Transverse colon (tissue), 4 donors: ENCODE results near the gene FRMPD4.

ENCODE experiments used
- EP300 ChIP-seq: sonication (generic); formaldehyde crosslinking; IDR thresholded peaks from one replicate; pipeline ENCODE4 v1.6.1; 2017; ENCODE audit warnings: antibody characterized with exemption, low read depth
- POLR2A ChIP-seq: fragments of 450-650 bp; IDR thresholded peaks from one replicate; pipeline ENCODE4 v1.6.1; 2016; ENCODE audit warnings: antibody characterized with exemption, mild to moderate bottlenecking, moderate library complexity
- POLR2AphosphoS5 ChIP-seq, 3 donors: sonication (generic); formaldehyde crosslinking; IDR thresholded peaks; one replicate each; pipeline ENCODE4 v1.6.1; 2016; ENCODE audit warnings: antibody characterized with exemption in 3 of 3
- TF ChIP-seq, protein P1 (sequence below), 5 experiments: fragments of 200-600 bp in 3 of 5; fragments of 450-650 bp in 2 of 5; sonication (generic) in 3 of 5; IDR thresholded peaks; 1 replicate in 2 of 5; 2 replicates in 3 of 5; pipeline ENCODE4 v1.5.1; 2016 to 2017; ENCODE audit warnings: antibody characterized with exemption in 5 of 5, inconsistent platforms in 3 of 5, mild to moderate bottlenecking in 2 of 5, moderate library complexity in 1 of 5

DNA sequence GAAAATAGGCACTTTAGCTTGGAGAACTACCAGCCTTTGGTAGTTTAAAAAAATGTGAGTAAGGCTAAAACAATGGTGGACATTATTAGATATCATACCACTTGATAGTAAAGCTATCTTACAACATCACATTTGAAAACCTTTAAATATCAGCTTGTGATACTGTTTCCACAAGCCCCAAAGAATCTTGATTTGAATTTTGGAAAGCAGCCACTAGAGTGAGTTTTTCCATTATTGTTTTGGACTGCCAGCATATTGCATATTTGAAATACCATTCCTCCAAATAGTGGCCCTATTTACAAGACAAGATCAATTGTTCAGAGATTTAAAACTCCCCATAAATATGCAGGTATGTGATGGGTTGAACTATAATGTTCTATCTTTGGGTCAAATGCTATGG lies 349.9 kb downstream of the FRMPD4 start:
- TF ChIP-seq POLR2AphosphoS5 (IDR thresholded peaks at IDR 0.05) (no peak), POLR2A (no peak), EP300 (no peak)
- TF ChIP-seq, protein P1, sequence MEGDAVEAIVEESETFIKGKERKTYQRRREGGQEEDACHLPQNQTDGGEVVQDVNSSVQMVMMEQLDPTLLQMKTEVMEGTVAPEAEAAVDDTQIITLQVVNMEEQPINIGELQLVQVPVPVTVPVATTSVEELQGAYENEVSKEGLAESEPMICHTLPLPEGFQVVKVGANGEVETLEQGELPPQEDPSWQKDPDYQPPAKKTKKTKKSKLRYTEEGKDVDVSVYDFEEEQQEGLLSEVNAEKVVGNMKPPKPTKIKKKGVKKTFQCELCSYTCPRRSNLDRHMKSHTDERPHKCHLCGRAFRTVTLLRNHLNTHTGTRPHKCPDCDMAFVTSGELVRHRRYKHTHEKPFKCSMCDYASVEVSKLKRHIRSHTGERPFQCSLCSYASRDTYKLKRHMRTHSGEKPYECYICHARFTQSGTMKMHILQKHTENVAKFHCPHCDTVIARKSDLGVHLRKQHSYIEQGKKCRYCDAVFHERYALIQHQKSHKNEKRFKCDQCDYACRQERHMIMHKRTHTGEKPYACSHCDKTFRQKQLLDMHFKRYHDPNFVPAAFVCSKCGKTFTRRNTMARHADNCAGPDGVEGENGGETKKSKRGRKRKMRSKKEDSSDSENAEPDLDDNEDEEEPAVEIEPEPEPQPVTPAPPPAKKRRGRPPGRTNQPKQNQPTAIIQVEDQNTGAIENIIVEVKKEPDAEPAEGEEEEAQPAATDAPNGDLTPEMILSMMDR (IDR thresholded peaks at IDR 0.05): no peak
